Right lobe of liver (tissue), 6 donors: Measurements from ENCODE around the gene KCNQ5. TPM values are rescaled to one million over a fixed set of nuclear protein-coding genes. Genes with fewer than 3 reads are reported as not detected.

Source experiments
- ATAC-seq, 4 donors: fragments of 200-7000 bp; cut with Tn5 transposase; one replicate each; pipeline ENCODE4 v1.9.1; 2020; ENCODE audit warnings: mild to moderate bottlenecking in 4 of 4, moderate library complexity in 4 of 4
- DNase-seq, 3 donors: peaks; one replicate each; pipeline ENCODE4 v3.0.0-alpha.2; 2020
- H3K27ac ChIP-seq, 3 donors: fragments of 200-600 bp; one replicate each; pipeline ENCODE4 v1.8.0; 2022
- H3K27me3 ChIP-seq, 2 donors: fragments of 200-600 bp; one replicate each; pipeline ENCODE4 v1.8.0; 2022
- H3K36me3 ChIP-seq, 4 donors: fragments of 200-600 bp; sonication (generic) in 1 of 4; one replicate each; pipeline versions ENCODE4 v1.5.1 to v1.8.0; 2017 to 2022; ENCODE audit warnings: control low read depth in 1 of 4
- H3K4me1 ChIP-seq, 4 donors: fragments of 200-600 bp; sonication (generic) in 1 of 4; one replicate each; pipeline versions ENCODE4 v1.5.1 to v1.8.0; 2017 to 2022; ENCODE audit warnings: control low read depth in 1 of 4
- H3K4me3 ChIP-seq, 3 donors: fragments of 200-600 bp; one replicate each; pipeline ENCODE4 v1.8.0; 2022
- H3K9me3 ChIP-seq, 4 donors: fragments of 200-600 bp; sonication (generic) in 1 of 4; one replicate each; pipeline versions ENCODE4 v1.5.1 to v1.8.0; 2017 to 2022; ENCODE audit warnings: control low read depth in 1 of 4
- CTCF ChIP-seq, 4 donors: fragments of 200-600 bp in 3 of 4; fragments of 450-650 bp in 1 of 4; IDR thresholded peaks; one replicate each; pipeline versions ENCODE4 v1.5.1 to v1.8.0; 2016 to 2022; ENCODE audit warnings: antibody characterized with exemption in 4 of 4, mild to moderate bottlenecking in 2 of 4
- POLR2A ChIP-seq: fragments of 450-650 bp; IDR thresholded peaks from one replicate; pipeline ENCODE4 v1.6.1; 2017; ENCODE audit warnings: antibody characterized with exemption, mild to moderate bottlenecking
- WGBS: methylation state at CpG from one replicate; pipeline ENCODE4 v1.1.6; 2018; ENCODE audit warnings: low coverage, low lambda C conversion rate; ENCODE audit not compliant: insufficient coverage; ENCODE audit errors: missing lambda C conversion rate; 5-methylcytosine and 5-hydroxymethylcytosine counted together
- intact Hi-C, 2 donors: fragments of 100-400 bp; cut with DNase I; formaldehyde crosslinking; loops; one replicate each; pipeline versions ENCODE4 v1.11.2 to v1.14.1; 2022
- total RNA-seq, 6 experiments: library from RNA; depleted of rRNA in 2 of 6; stranded (reverse); fragments of >200 nt in 2 of 6; fragmentation: NEBNext Ultra II Directional in 3 of 6; extraction: Animal tissue kit (Norgen Biotek cat#: 25700) in 3 of 6; gene quantifications; one replicate each; pipeline versions ENCODE4 v1.1.0 to v1.2.4, GENCODE V29; 2016 to 2023
- donor health status: DM: no; HTN: yes; CAD: no.
- donor health status: DM: no; HTN: no; CAD: no.
- donor health status: DM: no; HTN: no; CAD: no.
- donor health status: DM: no; HTN: yes; CAD: no.
- donor health status: DM: no; HTN: yes; CAD: no.

The KCNQ5 gene
- total RNA-seq, 6 experiments from 2014 or later = 0.04 to 0.11 TPM; not detected in 4

GRCh38 chr6:72649032-72649984, 27.4 kb downstream of the KCNQ5 start:
- H3K4me3 ChIP-seq = no peak overlapping the region
- WGBS = 34% methylated on average over 7 of the region's 8 CpGs
- DNase-seq = no peak
- H3K36me3 ChIP-seq = no peaks in the 10 kb centered on the region
- TF ChIP-seq CTCF (IDR thresholded peaks at IDR 0.05) (no peak), POLR2A (no peak)
- H3K9me3 ChIP-seq = no peaks in the 10 kb centered on the region
- H3K27me3 ChIP-seq = no peaks in the 10 kb centered on the region
- H3K4me1 ChIP-seq = no peaks in the 10 kb centered on the region
- H3K27ac ChIP-seq = no peak overlapping the region
- intact Hi-C loops = no loop called here
- ATAC-seq = no peak

GRCh38 chr6:72650081-72650745, 28.3 kb downstream of the KCNQ5 start:
- intact Hi-C loops = no loop called here
- 18% methylated on average over 2 of the region's 2 CpGs for WGBS
- H3K36me3 ChIP-seq = no peaks in the 10 kb centered on the region

GRCh38 chr6:72651174-72651573, 29.3 kb downstream of the KCNQ5 start:
- ATAC-seq (no peak), DNase-seq (no peak)
- no peak overlapping the region for H3K4me3 ChIP-seq
- no peak overlapping the region for H3K27ac ChIP-seq
- no peaks in the 10 kb centered on the region for H3K27me3 ChIP-seq
- H3K36me3 ChIP-seq = no peaks in the 10 kb centered on the region
- H3K4me1 ChIP-seq = no peaks in the 10 kb centered on the region
- intact Hi-C loops = no loop called here
- WGBS = 23% methylated on average over 1 of the region's 1 CpG
- no peak for TF ChIP-seq CTCF (IDR thresholded peaks at IDR 0.05)
- no peak for TF ChIP-seq POLR2A
- no peaks in the 10 kb centered on the region for H3K9me3 ChIP-seq

More at GRCh38 chr6:72650081-72650745, 28.3 kb downstream of the KCNQ5 start:
- H3K27ac ChIP-seq = no peak overlapping the region
- ATAC-seq = no peak
- no peaks in the 10 kb centered on the region for H3K4me1 ChIP-seq
- TF ChIP-seq CTCF (IDR thresholded peaks at IDR 0.05) (no peak), POLR2A (no peak)
- no peak overlapping the region for H3K4me3 ChIP-seq
- no peaks in the 10 kb centered on the region for H3K9me3 ChIP-seq
- H3K27me3 ChIP-seq = no peaks in the 10 kb centered on the region
- DNase-seq = no peak

- H3K9me3 ChIP-seq = no peaks in the 10 kb centered on the region
- no peak for ATAC-seq
- H3K36me3 ChIP-seq = no peaks in the 10 kb centered on the region
- TF ChIP-seq CTCF (IDR thresholded peaks at IDR 0.05) = no peak
- no peak for TF ChIP-seq POLR2A
- intact Hi-C loops = no loop called here
- no peak for DNase-seq
- no peak overlapping the region for H3K4me3 ChIP-seq
- no peaks in the 10 kb centered on the region for H3K4me1 ChIP-seq
- WGBS = 55% methylated on average over 7 of the region's 7 CpGs
- H3K27ac ChIP-seq = no peak overlapping the region
- no peaks in the 10 kb centered on the region for H3K27me3 ChIP-seq
These were observed 30.4 kb downstream of the KCNQ5 start for GRCh38 chr6:72651967-72652956.
